Activated CD8-positive, alpha-beta T cell treated with anti-CD3 and anti-CD28 coated beads for 36 hours (primary cell): Measurements from ENCODE around the gene NLGN4Y. TPM values are rescaled to one million over a fixed set of nuclear protein-coding genes. Genes with fewer than 3 reads are reported as not detected.

Experiments
- ATAC-seq: fragments of 200-7000 bp; cut with Tn5 transposase; one replicate; pipeline ENCODE4 v1.10.0; 2021; ENCODE audit warnings: mild to moderate bottlenecking, moderate library complexity
- CTCF ChIA-PET: fragments of 350-600 bp; sonication (Branson Sonifier 250); formaldehyde crosslinking; loops from one replicate; lab custom pipeline; 2021; ENCODE audit warnings: antibody characterized with exemption; lab: Charles Lee
- POLR2A ChIA-PET: fragments of 350-600 bp; sonication (Branson Sonifier 250); formaldehyde crosslinking; loops from one replicate; lab custom pipeline; 2021; ENCODE audit warnings: antibody characterized with exemption; lab: Charles Lee
- DNase-seq: peaks from one replicate; pipeline ENCODE4 v3.0.0-alpha.2; 2020
- H3K27ac Mint-ChIP-seq: one replicate; pipeline ENCODE4 v1.8.0; 2021; ENCODE audit warnings: mild to moderate bottlenecking, mixed read lengths
- H3K27me3 Mint-ChIP-seq: one replicate; pipeline ENCODE4 v1.8.0; 2021; ENCODE audit warnings: mixed read lengths
- H3K36me3 Mint-ChIP-seq: one replicate; pipeline ENCODE4 v1.8.0; 2021; ENCODE audit warnings: low read depth, mixed read lengths
- H3K4me1 Mint-ChIP-seq: one replicate; pipeline ENCODE4 v1.8.0; 2021; ENCODE audit warnings: low read depth, mixed read lengths
- H3K4me3 Mint-ChIP-seq: one replicate; pipeline ENCODE4 v1.8.0; 2021; ENCODE audit warnings: mild to moderate bottlenecking, moderate library complexity, mixed read lengths
- H3K9me3 Mint-ChIP-seq: one replicate; pipeline ENCODE4 v1.8.0; 2021; ENCODE audit warnings: mixed read lengths
- CTCF ChIP-seq: fragments of 200-600 bp; IDR thresholded peaks from one replicate; pipeline ENCODE4 v1.8.0; 2022; ENCODE audit warnings: antibody characterized with exemption, mild to moderate bottlenecking
- intact Hi-C: fragments of 100-400 bp; cut with micrococcal nuclease; formaldehyde crosslinking; loops from one replicate; pipeline ENCODE4 v1.10.0; 2022
- total RNA-seq, 2 experiments: library from RNA; stranded (reverse); gene quantifications; one replicate each; pipeline ENCODE4 v1.2.3, GENCODE V29; 2021

NLGN4Y gene
- total RNA-seq, 2 experiments from 2014 or later, result 0.22 to 0.25 TPM

DNA sequence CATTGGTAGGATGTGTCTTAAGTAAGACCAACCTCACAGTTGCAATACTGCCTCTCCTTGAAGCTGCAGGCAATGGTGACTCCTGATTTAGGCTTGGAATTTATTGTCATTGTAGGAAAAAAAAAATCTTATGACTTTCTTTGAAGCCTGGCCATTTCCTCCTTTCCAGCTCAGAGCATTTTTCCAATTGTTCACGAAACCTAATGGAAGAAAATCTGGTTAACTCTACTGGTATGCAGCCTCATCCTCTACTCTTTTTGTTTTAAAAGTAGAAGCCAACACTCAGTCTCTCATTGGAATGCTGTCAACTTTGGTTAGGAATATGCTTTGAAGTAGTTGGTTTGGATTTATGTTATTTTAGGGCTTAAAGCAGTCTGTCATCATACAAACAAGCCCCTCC is 298.6 kb downstream of the NLGN4Y start:
- intact Hi-C loops, result no loop called here
- ATAC-seq (no peak), DNase-seq (no peak)
- H3K36me3 Mint-ChIP-seq, result no peaks in the 10 kb centered on the region
- no peak overlapping the region for H3K27ac Mint-ChIP-seq
- no peaks in the 10 kb centered on the region for H3K4me1 Mint-ChIP-seq
- no peaks in the 10 kb centered on the region for H3K9me3 Mint-ChIP-seq
- ChIA-PET CTCF (no interaction called here), POLR2A (no interaction called here)
- H3K4me3 Mint-ChIP-seq, result no peak overlapping the region
- TF ChIP-seq CTCF, result no peak
- H3K27me3 Mint-ChIP-seq, result no peaks in the 10 kb centered on the region

DNA sequence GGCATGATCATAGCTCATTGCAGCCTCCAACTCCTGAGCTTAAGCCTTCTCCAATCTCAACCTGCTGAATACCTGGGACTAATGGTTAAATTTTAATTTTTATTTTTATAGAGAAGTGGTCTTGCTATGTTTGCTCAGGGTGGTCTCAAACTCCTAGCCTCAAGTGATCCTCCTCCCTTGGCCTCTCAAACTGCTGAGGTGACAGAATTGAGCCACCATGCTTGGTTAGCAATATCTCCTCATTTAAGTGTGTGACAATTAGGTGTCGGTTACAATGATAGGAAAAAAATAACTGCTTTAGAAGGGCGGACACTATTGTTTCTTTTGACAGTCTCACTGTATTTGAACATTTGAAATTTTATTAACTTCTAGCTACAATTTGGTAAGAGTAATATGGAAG is 300.3 kb downstream of the NLGN4Y start:
- Mint-ChIP-seq H3K36me3 (no peaks in the 10 kb centered on the region), H3K9me3 (no peaks in the 10 kb centered on the region), H3K27ac (no peak overlapping the region), H3K4me3 (no peak overlapping the region), H3K27me3 (no peaks in the 10 kb centered on the region), H3K4me1 (no peaks in the 10 kb centered on the region)
- ChIA-PET CTCF (no interaction called here), POLR2A (no interaction called here)
- TF ChIP-seq CTCF, result no peak
- intact Hi-C loops, result no loop called here
- no peak for ATAC-seq
- no peak for DNase-seq

- no peak for DNase-seq
- H3K27ac Mint-ChIP-seq, result no peak overlapping the region
- H3K4me3 Mint-ChIP-seq, result no peak overlapping the region
- ChIA-PET POLR2A (no interaction called here), CTCF (no interaction called here)
- no peak for ATAC-seq
- no peak for TF ChIP-seq CTCF
- no peaks in the 10 kb centered on the region for H3K36me3 Mint-ChIP-seq
- intact Hi-C loops, result no loop called here
- H3K9me3 Mint-ChIP-seq, result no peaks in the 10 kb centered on the region
- no peaks in the 10 kb centered on the region for H3K27me3 Mint-ChIP-seq
- H3K4me1 Mint-ChIP-seq, result no peaks in the 10 kb centered on the region
Observed at GRCh38 chrY:14825728-14826127, 301.4 kb downstream of the NLGN4Y start.

DNA sequence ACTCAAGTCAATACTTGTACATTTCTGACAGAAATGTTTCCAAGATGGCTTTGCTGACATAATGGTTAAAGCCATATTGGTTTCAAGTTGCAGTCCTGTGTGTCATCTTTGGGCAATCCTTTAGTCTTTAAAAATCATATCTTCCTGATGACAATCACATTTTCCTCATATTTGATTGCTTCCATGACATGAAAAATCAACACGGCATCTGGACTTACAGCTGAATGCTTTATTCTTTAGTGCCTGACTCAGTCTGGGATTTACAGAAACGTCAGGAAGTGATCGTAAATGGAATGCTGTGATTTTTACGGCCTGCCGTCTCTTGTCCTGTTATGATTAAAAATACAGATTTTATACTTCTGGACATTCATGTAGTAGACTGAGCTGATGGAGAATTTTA is 304.2 kb downstream of the NLGN4Y start:
- Mint-ChIP-seq H3K4me1 (no peaks in the 10 kb centered on the region), H3K27me3 (no peaks in the 10 kb centered on the region), H3K27ac (no peak overlapping the region), H3K4me3 (no peak overlapping the region), H3K36me3 (no peaks in the 10 kb centered on the region), H3K9me3 (no peaks in the 10 kb centered on the region)
- no peak for TF ChIP-seq CTCF
- CTCF ChIA-PET, result no interaction called here
- intact Hi-C loops, result no loop called here
- DNase-seq (no peak), ATAC-seq (no peak)
- POLR2A ChIA-PET, result no interaction called here

DNA sequence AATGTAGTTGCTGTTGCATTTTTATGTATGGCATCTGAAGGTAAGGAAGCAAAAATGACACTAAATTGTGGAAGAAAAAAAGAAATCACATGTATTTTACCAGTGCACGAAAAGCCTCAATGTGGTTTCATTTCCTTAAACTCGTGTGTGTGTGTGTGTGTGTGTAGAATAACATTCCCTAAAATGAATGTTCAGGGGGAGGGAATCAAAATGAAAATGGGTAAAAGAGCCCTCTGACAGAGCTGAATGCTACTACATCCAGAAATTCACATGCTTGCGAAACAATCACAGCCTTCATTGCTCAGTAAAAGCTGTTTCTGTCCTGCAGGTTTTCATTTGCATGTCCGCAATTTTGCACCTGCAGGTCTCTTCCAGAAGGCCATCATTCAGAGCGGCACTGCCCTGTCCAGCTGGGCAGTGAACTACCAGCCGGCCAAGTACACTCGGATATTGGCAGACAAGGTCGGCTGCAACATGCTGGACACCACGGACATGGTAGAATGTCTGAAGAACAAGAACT is 305.1 kb downstream of the NLGN4Y start:
- DNase-seq (no peak), ATAC-seq (no peak)
- intact Hi-C loops, result no loop called here
- TF ChIP-seq CTCF, result no peak
- H3K27me3 Mint-ChIP-seq, result no peaks in the 10 kb centered on the region
- H3K36me3 Mint-ChIP-seq, result no peaks in the 10 kb centered on the region
- H3K4me3 Mint-ChIP-seq, result no peak overlapping the region
- no peak overlapping the region for H3K27ac Mint-ChIP-seq
- H3K9me3 Mint-ChIP-seq, result no peaks in the 10 kb centered on the region
- ChIA-PET CTCF (no interaction called here), POLR2A (no interaction called here)
- H3K4me1 Mint-ChIP-seq, result no peaks in the 10 kb centered on the region
